ENCODE results near the gene LCLAT1.
"Not testable (repeated sequence)": the region's sequence is repeated elsewhere in the genome, so short reads cannot be mapped to it uniquely, and the experiment has no call there.

LCLAT1 gene

DNA sequence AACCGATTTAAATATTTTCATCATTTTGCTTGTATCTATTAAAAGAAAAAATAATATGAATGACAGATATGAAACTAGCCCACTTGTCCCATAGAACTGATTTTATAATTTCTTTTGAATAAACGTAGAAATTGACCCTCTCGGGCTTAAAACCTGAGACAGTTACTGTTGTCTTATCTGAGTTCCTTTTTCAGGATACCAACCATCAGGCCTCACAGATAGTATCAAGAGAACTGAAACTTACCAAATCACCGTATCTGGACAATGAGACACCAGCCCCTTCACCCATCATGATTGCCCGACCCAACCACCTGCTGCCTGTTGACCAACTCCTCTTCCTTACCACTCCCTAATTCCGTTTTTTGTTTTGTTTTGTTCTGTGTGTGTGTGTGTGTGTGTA is 53.7 kb downstream of the LCLAT1 start:
- no peak for DNase-seq (ENCODE audit: low read depth, low spot score)
- TF ChIP-seq YY1 (IDR thresholded peaks at IDR 0.05; ENCODE audit: insufficient read depth, insufficient read length) (no peak), ZNF274 (IDR thresholded peaks at IDR 0.05; ENCODE audit: low read depth, low read length) (no peak), SUZ12 (IDR thresholded peaks at IDR 0.05; ENCODE audit: extremely low read depth, insufficient read depth, insufficient read length) (no peak)
- Histone ChIP-seq H3K36me3 (ENCODE audit: insufficient read depth, insufficient read length, low read length) (no peaks in the 10 kb centered on the region), H3K4me3 (ENCODE audit: insufficient read length, low read depth) (no peak overlapping the region), H3K4me1 (ENCODE audit: insufficient read depth, insufficient read length) (no peaks in the 10 kb centered on the region), H3K27me3 (ENCODE audit: insufficient read depth, insufficient read length) (no peaks in the 10 kb centered on the region), H3K9ac (ENCODE audit: insufficient read length, low read depth) (no peak overlapping the region), H3K9me3 (ENCODE audit: insufficient read depth, low read length) (peaks cover 28% of the 10 kb centered on the region)

- no peak overlapping the region for H3K9ac ChIP-seq (ENCODE audit: insufficient read length, low read depth)
- H3K4me1 ChIP-seq (ENCODE audit: insufficient read depth, insufficient read length) = no peaks in the 10 kb centered on the region
- H3K27me3 ChIP-seq (ENCODE audit: insufficient read depth, insufficient read length) = no peaks in the 10 kb centered on the region
- peaks cover 28% of the 10 kb centered on the region for H3K9me3 ChIP-seq (ENCODE audit: insufficient read depth, low read length)
- no peak for DNase-seq (ENCODE audit: low read depth, low spot score)
- H3K36me3 ChIP-seq (ENCODE audit: insufficient read depth, insufficient read length, low read length) = no peaks in the 10 kb centered on the region
- H3K4me3 ChIP-seq (ENCODE audit: insufficient read length, low read depth) = no peak overlapping the region
- no peak for TF ChIP-seq YY1 (IDR thresholded peaks at IDR 0.05; ENCODE audit: insufficient read depth, insufficient read length)
- TF ChIP-seq SUZ12 (IDR thresholded peaks at IDR 0.05; ENCODE audit: extremely low read depth, insufficient read depth, insufficient read length) = no peak
- TF ChIP-seq ZNF274 (IDR thresholded peaks at IDR 0.05; ENCODE audit: low read depth, low read length) = no peak
Observed at GRCh38 chr2:30502310-30502709, 55.3 kb downstream of the LCLAT1 start.

DNA sequence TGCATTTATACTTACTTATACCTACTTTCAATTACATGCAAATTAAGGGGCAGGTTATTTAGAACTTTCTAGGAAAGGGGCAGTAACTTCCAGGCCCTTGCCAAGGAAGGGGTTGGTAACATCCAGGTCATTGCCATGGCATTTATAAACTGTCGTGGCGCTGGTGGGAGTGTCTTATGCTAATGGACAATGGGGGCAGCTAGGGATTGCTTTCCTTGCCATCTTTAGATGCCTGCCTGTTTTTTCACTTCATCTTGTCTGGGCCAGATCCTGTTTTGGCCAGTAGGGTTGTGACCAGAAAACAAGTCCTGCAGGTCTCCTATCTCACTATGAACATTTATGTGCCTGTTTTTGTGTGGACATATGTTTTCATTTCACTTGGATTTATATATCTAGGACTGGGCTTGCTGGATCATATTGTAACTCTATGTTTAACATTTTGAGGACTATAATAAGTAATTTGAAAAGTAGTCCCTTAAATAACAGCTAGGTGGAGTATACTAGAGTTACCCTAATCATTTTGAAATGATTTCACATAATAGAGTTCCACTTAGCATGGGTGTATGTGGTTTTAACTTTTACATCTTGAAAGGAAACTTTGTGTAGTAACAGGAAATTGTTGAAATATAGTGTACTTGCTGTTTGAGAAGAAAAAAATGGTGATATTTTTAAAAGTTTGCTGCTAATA is 56.1 kb downstream of the LCLAT1 start:
- Histone ChIP-seq H3K27me3 (ENCODE audit: insufficient read depth, insufficient read length) (no peaks in the 10 kb centered on the region), H3K9ac (ENCODE audit: insufficient read length, low read depth) (no peak overlapping the region), H3K4me1 (ENCODE audit: insufficient read depth, insufficient read length) (no peaks in the 10 kb centered on the region), H3K9me3 (ENCODE audit: insufficient read depth, low read length) (peaks cover 25% of the 10 kb centered on the region), H3K36me3 (ENCODE audit: insufficient read depth, insufficient read length, low read length) (no peaks in the 10 kb centered on the region), H3K4me3 (ENCODE audit: insufficient read length, low read depth) (no peak overlapping the region)
- no peak for TF ChIP-seq YY1 (IDR thresholded peaks at IDR 0.05; ENCODE audit: insufficient read depth, insufficient read length)
- TF ChIP-seq ZNF274 (IDR thresholded peaks at IDR 0.05; ENCODE audit: low read depth, low read length) = no peak
- no peak for TF ChIP-seq SUZ12 (IDR thresholded peaks at IDR 0.05; ENCODE audit: extremely low read depth, insufficient read depth, insufficient read length)
- no peak for DNase-seq (ENCODE audit: low read depth, low spot score)

DNA sequence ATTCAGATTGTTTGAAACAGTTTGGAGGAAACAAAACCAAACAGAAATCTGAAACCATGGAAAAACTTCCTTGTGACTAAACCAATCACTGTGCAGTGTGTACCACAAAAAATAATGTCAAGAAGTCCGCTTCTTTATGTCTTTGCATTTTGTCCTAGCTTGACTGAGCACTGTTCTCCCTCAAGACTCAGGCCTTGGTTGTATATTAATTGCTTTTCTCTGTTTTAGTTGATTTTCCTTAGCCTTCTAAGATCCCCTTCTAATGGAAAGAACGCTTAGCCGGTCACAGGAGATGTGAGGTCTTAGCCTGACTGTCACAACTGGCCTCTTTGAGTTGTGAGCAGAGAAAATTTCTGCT is 56.6 kb downstream of the LCLAT1 start:
- Histone ChIP-seq H3K9ac (ENCODE audit: insufficient read length, low read depth) (no peak overlapping the region), H3K27me3 (ENCODE audit: insufficient read depth, insufficient read length) (no peaks in the 10 kb centered on the region), H3K36me3 (ENCODE audit: insufficient read depth, insufficient read length, low read length) (no peaks in the 10 kb centered on the region), H3K4me3 (ENCODE audit: insufficient read length, low read depth) (no peak overlapping the region), H3K9me3 (ENCODE audit: insufficient read depth, low read length) (peaks cover 20% of the 10 kb centered on the region), H3K4me1 (ENCODE audit: insufficient read depth, insufficient read length) (no peaks in the 10 kb centered on the region)
- DNase-seq (ENCODE audit: low read depth, low spot score) = no peak
- TF ChIP-seq YY1 (IDR thresholded peaks at IDR 0.05; ENCODE audit: insufficient read depth, insufficient read length) = no peak
- TF ChIP-seq SUZ12 (IDR thresholded peaks at IDR 0.05; ENCODE audit: extremely low read depth, insufficient read depth, insufficient read length) = no peak

GRCh38 chr2:30504731-30505130 is 57.7 kb downstream of the LCLAT1 start:
- Histone ChIP-seq H3K27me3 (ENCODE audit: insufficient read depth, insufficient read length) (no peaks in the 10 kb centered on the region), H3K4me3 (ENCODE audit: insufficient read length, low read depth) (no peak overlapping the region), H3K9ac (ENCODE audit: insufficient read length, low read depth) (no peak overlapping the region), H3K36me3 (ENCODE audit: insufficient read depth, insufficient read length, low read length) (no peaks in the 10 kb centered on the region), H3K9me3 (ENCODE audit: insufficient read depth, low read length) (peaks cover 19% of the 10 kb centered on the region), H3K4me1 (ENCODE audit: insufficient read depth, insufficient read length) (no peaks in the 10 kb centered on the region)
- TF ChIP-seq ZNF274 (IDR thresholded peaks at IDR 0.05; ENCODE audit: low read depth, low read length) (no peak), YY1 (IDR thresholded peaks at IDR 0.05; ENCODE audit: insufficient read depth, insufficient read length) (no peak), SUZ12 (IDR thresholded peaks at IDR 0.05; ENCODE audit: extremely low read depth, insufficient read depth, insufficient read length) (no peak)
- no peak for DNase-seq (ENCODE audit: low read depth, low spot score)

- Histone ChIP-seq H3K4me3 (ENCODE audit: insufficient read length, low read depth) (no peak overlapping the region), H3K9me3 (ENCODE audit: insufficient read depth, low read length) (peaks cover 10% of the 10 kb centered on the region), H3K36me3 (ENCODE audit: insufficient read depth, insufficient read length, low read length) (no peaks in the 10 kb centered on the region), H3K4me1 (ENCODE audit: insufficient read depth, insufficient read length) (no peaks in the 10 kb centered on the region), H3K9ac (ENCODE audit: insufficient read length, low read depth) (no peak overlapping the region), H3K27me3 (ENCODE audit: insufficient read depth, insufficient read length) (no peaks in the 10 kb centered on the region)
- TF ChIP-seq SUZ12 (IDR thresholded peaks at IDR 0.05; ENCODE audit: extremely low read depth, insufficient read depth, insufficient read length) (no peak), ZNF274 (IDR thresholded peaks at IDR 0.05; ENCODE audit: low read depth, low read length) (no peak), YY1 (IDR thresholded peaks at IDR 0.05; ENCODE audit: insufficient read depth, insufficient read length) (no peak)
- DNase-seq (ENCODE audit: low read depth, low spot score) = no peak
Observed at GRCh38 chr2:30505500-30506180, 58.6 kb downstream of the LCLAT1 start.

DNA sequence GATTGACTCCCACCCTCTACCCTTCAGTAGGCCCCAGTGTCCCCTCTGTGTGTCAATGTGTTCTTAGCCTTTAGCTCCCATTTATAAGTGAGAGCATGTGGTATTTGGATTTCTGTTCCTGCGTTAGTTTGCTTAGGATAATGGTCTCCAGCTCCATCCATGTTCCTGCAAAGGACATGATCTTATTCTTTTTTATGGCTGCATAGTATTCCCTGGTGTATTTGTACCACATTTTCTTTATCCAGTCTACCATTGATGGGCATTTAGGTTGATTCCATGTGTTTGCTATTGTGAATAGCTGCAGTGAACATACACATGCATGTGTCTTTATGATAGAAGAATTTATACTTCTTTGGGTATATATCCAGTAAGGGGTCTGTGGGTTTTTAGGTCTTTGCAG is 60.4 kb downstream of the LCLAT1 start:
- H3K27me3 ChIP-seq (ENCODE audit: insufficient read depth, insufficient read length); H3K9me3 ChIP-seq (ENCODE audit: insufficient read depth, low read length); DNase-seq (ENCODE audit: low read depth, low spot score); H3K4me3 ChIP-seq (ENCODE audit: insufficient read length, low read depth); H3K9ac ChIP-seq (ENCODE audit: insufficient read length, low read depth); H3K4me1 ChIP-seq (ENCODE audit: insufficient read depth, insufficient read length); H3K36me3 ChIP-seq (ENCODE audit: insufficient read depth, insufficient read length, low read length): not testable (repeated sequence)
